H9 (cell line): ENCODE results near the gene ABCG1. TPM values are rescaled to one million over a fixed set of nuclear protein-coding genes. Genes with fewer than 3 reads are reported as not detected.

Experiments used
- DNase-seq: peaks from one replicate; pipeline ENCODE4 v3.0.0-alpha.2; 2017
- H2AFZ ChIP-seq: one replicate; pipeline ENCODE4 v1.6.1; 2013; ENCODE audit warnings: mild to moderate bottlenecking, low read length, control low read depth, moderate library complexity
- H2AK5ac ChIP-seq: 2 replicates; pipeline ENCODE4 v1.6.1; 2013; ENCODE audit warnings: low read length, control low read depth, mixed read lengths; ENCODE audit not compliant: insufficient read length
- H2BK120ac ChIP-seq: one replicate; pipeline ENCODE4 v1.6.1; 2013; ENCODE audit warnings: low read depth, mild to moderate bottlenecking, low read length, control low read depth, inconsistent platforms; ENCODE audit not compliant: poor library complexity, severe bottlenecking
- H2BK12ac ChIP-seq: 2 replicates; pipeline ENCODE4 v1.6.1; 2013; ENCODE audit warnings: low read length, control low read depth, mixed read lengths, low read depth; ENCODE audit not compliant: insufficient read length
- H2BK15ac ChIP-seq: 2 replicates; pipeline ENCODE4 v1.6.1; 2013; ENCODE audit warnings: low read depth, low read length, control low read depth
- H2BK20ac ChIP-seq: one replicate; pipeline ENCODE4 v1.6.1; 2013; ENCODE audit warnings: low read depth, mild to moderate bottlenecking, low read length, control low read depth, inconsistent platforms; ENCODE audit not compliant: poor library complexity, severe bottlenecking
- H2BK5ac ChIP-seq: 2 replicates; pipeline ENCODE4 v1.6.1; 2013; ENCODE audit warnings: low read length, control low read depth, mixed read lengths; ENCODE audit not compliant: insufficient read length
- H3K14ac ChIP-seq: 2 replicates; pipeline ENCODE4 v1.6.1; 2013; ENCODE audit warnings: low read length, control low read depth; ENCODE audit not compliant: insufficient read depth
- H3K18ac ChIP-seq: 2 replicates; pipeline ENCODE4 v1.6.1; 2013; ENCODE audit warnings: low read depth, mild to moderate bottlenecking, mixed read lengths, low read length, control low read depth; ENCODE audit not compliant: insufficient read length
- H3K23ac ChIP-seq: 2 replicates; pipeline ENCODE4 v1.6.1; 2013; ENCODE audit warnings: low read length, control low read depth, mixed read lengths, low read depth; ENCODE audit not compliant: insufficient read length
- H3K23me2 ChIP-seq: 2 replicates; pipeline ENCODE4 v1.6.1; 2013; ENCODE audit warnings: low read depth, mild to moderate bottlenecking, mixed read lengths, low read length, control low read depth; ENCODE audit not compliant: insufficient read length, poor library complexity, severe bottlenecking
- H3K27ac ChIP-seq: 2 replicates; pipeline ENCODE4 v1.5.1; 2013; ENCODE audit warnings: low read length, control low read depth, mixed read lengths, low read depth; ENCODE audit not compliant: insufficient read length
- H3K27me3 ChIP-seq: 2 replicates; pipeline ENCODE4 v1.6.1; 2013; ENCODE audit warnings: low read length, control low read depth, inconsistent platforms; ENCODE audit not compliant: insufficient read depth
- H3K4ac ChIP-seq: 2 replicates; pipeline ENCODE4 v1.6.1; 2013; ENCODE audit warnings: low read depth, mild to moderate bottlenecking, control low read depth, inconsistent platforms, low read length, moderate library complexity
- H3K4me1 ChIP-seq: 2 replicates; pipeline ENCODE4 v1.6.1; 2013; ENCODE audit warnings: low read length, control low read depth, inconsistent platforms; ENCODE audit not compliant: insufficient read depth
- H3K4me2 ChIP-seq: 2 replicates; pipeline ENCODE4 v1.6.1; 2013; ENCODE audit warnings: low read length, control low read depth, mixed read lengths; ENCODE audit not compliant: insufficient read length, insufficient read depth
- H3K56ac ChIP-seq: 2 replicates; pipeline ENCODE4 v1.6.1; 2013; ENCODE audit warnings: low read depth, mild to moderate bottlenecking, mixed read lengths, low read length, control low read depth; ENCODE audit not compliant: insufficient read length
- H3K79me1 ChIP-seq: 2 replicates; pipeline ENCODE4 v1.6.1; 2013; ENCODE audit warnings: low read depth, mild to moderate bottlenecking, moderate library complexity, low read length, control low read depth, inconsistent platforms; ENCODE audit not compliant: insufficient read depth, poor library complexity, severe bottlenecking
- H3K79me2 ChIP-seq: 2 replicates; pipeline ENCODE4 v1.6.1; 2013; ENCODE audit warnings: low read length, control low read depth, inconsistent platforms; ENCODE audit not compliant: insufficient read depth
- H3K9ac ChIP-seq: 2 replicates; pipeline ENCODE4 v1.6.1; 2013; ENCODE audit warnings: low read length, control low read depth, mixed read lengths; ENCODE audit not compliant: insufficient read length; ENCODE audit errors: extremely low read depth
- H3K9me3 ChIP-seq: one replicate; pipeline ENCODE4 v1.6.1; 2013; ENCODE audit warnings: low read depth, low read length, inconsistent platforms; ENCODE audit not compliant: control insufficient read depth
- H3T11ph ChIP-seq: one replicate; pipeline ENCODE4 v1.6.1; 2013; ENCODE audit warnings: mild to moderate bottlenecking, low read length, control low read depth, inconsistent platforms
- H4K20me1 ChIP-seq: one replicate; pipeline ENCODE4 v1.6.1; 2013; ENCODE audit not compliant: control insufficient read depth, insufficient read length, insufficient read depth
- H4K5ac ChIP-seq: 2 replicates; pipeline ENCODE4 v1.6.1; 2013; ENCODE audit warnings: low read depth, mild to moderate bottlenecking, mixed read lengths, low read length, control low read depth; ENCODE audit not compliant: insufficient read length
- H4K8ac ChIP-seq: replicated peaks from 2 replicates; pipeline ENCODE4 v1.6.1; 2013; ENCODE audit warnings: low read length, control low read depth, mixed read lengths, low read depth; ENCODE audit not compliant: insufficient read length
- H4K91ac ChIP-seq: 2 replicates; pipeline ENCODE4 v1.6.1; 2013; ENCODE audit warnings: low read depth, mild to moderate bottlenecking, moderate library complexity, mixed read lengths, low read length, control low read depth; ENCODE audit not compliant: insufficient read length
- H3K27ac Mint-ChIP-seq, 3 experiments: 2 replicates in 2 of 3; 3 replicates in 1 of 3; pipeline ENCODE4 v1.8.0; 2020 to 2021; ENCODE audit warnings: mixed read lengths in 3 of 3, mild to moderate bottlenecking in 1 of 3, moderate library complexity in 1 of 3
- H3K27me3 Mint-ChIP-seq: 2 replicates; pipeline ENCODE4 v1.8.0; 2021; ENCODE audit warnings: low read depth, mild to moderate bottlenecking, moderate library complexity, mixed read lengths
- H3K36me3 Mint-ChIP-seq, 3 experiments: 2 replicates in 2 of 3; 3 replicates in 1 of 3; pipeline ENCODE4 v1.8.0; 2020 to 2021; ENCODE audit warnings: low read depth in 3 of 3, mixed read lengths in 3 of 3; ENCODE audit not compliant: insufficient read depth in 1 of 3
- H3K4me1 Mint-ChIP-seq, 2 experiments: 2 replicates each; pipeline ENCODE4 v1.8.0; 2020; ENCODE audit warnings: mixed read lengths in 2 of 2
- H3K4me3 Mint-ChIP-seq, 2 experiments: 2 replicates in 1 of 2; 3 replicates in 1 of 2; pipeline ENCODE4 v1.8.0; 2020 to 2021; ENCODE audit warnings: mild to moderate bottlenecking in 2 of 2, mixed read lengths in 2 of 2, moderate library complexity in 1 of 2
- H3K9me3 Mint-ChIP-seq, 2 experiments: 2 replicates in 1 of 2; 3 replicates in 1 of 2; pipeline ENCODE4 v1.8.0; 2020; ENCODE audit warnings: mild to moderate bottlenecking in 2 of 2, mixed read lengths in 2 of 2, moderate library complexity in 1 of 2
- WGBS: extraction: QIAGEN DNeasy Blood & Tissue Kit; methylation state at CpG from one replicate; pipeline ENCODE4 v1.1.7; 2013; ENCODE audit warnings: missing lambda C conversion rate, low lambda C conversion rate, mixed read lengths; ENCODE audit not compliant: insufficient read length; ENCODE audit errors: extremely low coverage; 5-methylcytosine and 5-hydroxymethylcytosine counted together
- total RNA-seq: library from RNA; stranded (reverse); gene quantifications from 2 replicates; pipeline ENCODE4 v1.2.1, GENCODE V29; 2021
- TF ChIP-seq, protein P1 (sequence below): fragments of 200-600 bp; sonication (generic); conservative IDR thresholded peaks from 3 replicates; pipeline ENCODE4 v1.8.0; 2021; ENCODE audit warnings: antibody characterized with exemption, mild to moderate bottlenecking

ABCG1 gene
- total RNA-seq, 1 experiment from 2014 or later, result 0.83 TPM

- DNase-seq, result no peak
- H3K23me2 ChIP-seq, result peaks cover 17% of the 10 kb centered on the region
- Mint-ChIP-seq H3K36me3 (peaks cover 0 to 2% (median 0%) of the 10 kb centered on the region in 3 experiments; a peak in 2 of 7 replicates), H3K27ac (no peak overlapping the region), H3K4me3 (no peak overlapping the region), H3K4me1 (peaks cover 10% of the 10 kb centered on the region in 2 experiments), H3K9me3 (peaks cover under 1 to 4% of the 10 kb centered on the region in 2 experiments; a peak in 1 of 5 replicates), H3K27me3 (peaks cover 89% of the 10 kb centered on the region)
- peaks cover 6% of the 10 kb centered on the region; the same call in 1 of the 2 replicates for H3K27me3 ChIP-seq
- no CpG with 5 or more reads among the region's 6 CpGs for WGBS
- H3K18ac ChIP-seq, result no peak overlapping the region
- no peaks in the 10 kb centered on the region for H3K4me1 ChIP-seq
- no peak overlapping the region for H2AFZ ChIP-seq
- H2BK20ac ChIP-seq, result no peak overlapping the region
- no peak overlapping the region for H3K23ac ChIP-seq
- no peak overlapping the region for H3K14ac ChIP-seq
- H2BK15ac ChIP-seq, result no peak overlapping the region
- H3K9me3 ChIP-seq, result no peaks in the 10 kb centered on the region
- H3K27ac ChIP-seq, result no peak overlapping the region
- no peak overlapping the region for H2BK12ac ChIP-seq
- no peaks in the 10 kb centered on the region for H3K79me2 ChIP-seq
- H3K4me2 ChIP-seq, result no peak overlapping the region
- no peak overlapping the region for H4K91ac ChIP-seq
- no peak overlapping the region for H3K9ac ChIP-seq
- no peaks in the 10 kb centered on the region for H3K79me1 ChIP-seq
- TF ChIP-seq, protein P1, sequence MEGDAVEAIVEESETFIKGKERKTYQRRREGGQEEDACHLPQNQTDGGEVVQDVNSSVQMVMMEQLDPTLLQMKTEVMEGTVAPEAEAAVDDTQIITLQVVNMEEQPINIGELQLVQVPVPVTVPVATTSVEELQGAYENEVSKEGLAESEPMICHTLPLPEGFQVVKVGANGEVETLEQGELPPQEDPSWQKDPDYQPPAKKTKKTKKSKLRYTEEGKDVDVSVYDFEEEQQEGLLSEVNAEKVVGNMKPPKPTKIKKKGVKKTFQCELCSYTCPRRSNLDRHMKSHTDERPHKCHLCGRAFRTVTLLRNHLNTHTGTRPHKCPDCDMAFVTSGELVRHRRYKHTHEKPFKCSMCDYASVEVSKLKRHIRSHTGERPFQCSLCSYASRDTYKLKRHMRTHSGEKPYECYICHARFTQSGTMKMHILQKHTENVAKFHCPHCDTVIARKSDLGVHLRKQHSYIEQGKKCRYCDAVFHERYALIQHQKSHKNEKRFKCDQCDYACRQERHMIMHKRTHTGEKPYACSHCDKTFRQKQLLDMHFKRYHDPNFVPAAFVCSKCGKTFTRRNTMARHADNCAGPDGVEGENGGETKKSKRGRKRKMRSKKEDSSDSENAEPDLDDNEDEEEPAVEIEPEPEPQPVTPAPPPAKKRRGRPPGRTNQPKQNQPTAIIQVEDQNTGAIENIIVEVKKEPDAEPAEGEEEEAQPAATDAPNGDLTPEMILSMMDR, result no peak
- H4K20me1 ChIP-seq, result no peaks in the 10 kb centered on the region
- no peak overlapping the region for H2BK120ac ChIP-seq
- H2BK5ac ChIP-seq, result no peak overlapping the region
- H3K56ac ChIP-seq, result no peak overlapping the region
- H2AK5ac ChIP-seq, result no peak overlapping the region
- no peak overlapping the region for H3T11ph ChIP-seq
- H3K4ac ChIP-seq, result no peak overlapping the region
- H4K8ac ChIP-seq, result no peak overlapping the region
- H4K5ac ChIP-seq, result no peak overlapping the region
These were observed 3.4 kb downstream of the ABCG1 start for GRCh38 chr21:42222386-42222785.
